Medulla oblongata (tissue), 1 donor: ENCODE data around the gene BCL11B.

Experiments
- DNase-seq: peaks from one replicate; pipeline ENCODE4 v3.0.0-alpha.2; 2015; ENCODE audit errors: extremely low spot score

BCL11B gene

DNA sequence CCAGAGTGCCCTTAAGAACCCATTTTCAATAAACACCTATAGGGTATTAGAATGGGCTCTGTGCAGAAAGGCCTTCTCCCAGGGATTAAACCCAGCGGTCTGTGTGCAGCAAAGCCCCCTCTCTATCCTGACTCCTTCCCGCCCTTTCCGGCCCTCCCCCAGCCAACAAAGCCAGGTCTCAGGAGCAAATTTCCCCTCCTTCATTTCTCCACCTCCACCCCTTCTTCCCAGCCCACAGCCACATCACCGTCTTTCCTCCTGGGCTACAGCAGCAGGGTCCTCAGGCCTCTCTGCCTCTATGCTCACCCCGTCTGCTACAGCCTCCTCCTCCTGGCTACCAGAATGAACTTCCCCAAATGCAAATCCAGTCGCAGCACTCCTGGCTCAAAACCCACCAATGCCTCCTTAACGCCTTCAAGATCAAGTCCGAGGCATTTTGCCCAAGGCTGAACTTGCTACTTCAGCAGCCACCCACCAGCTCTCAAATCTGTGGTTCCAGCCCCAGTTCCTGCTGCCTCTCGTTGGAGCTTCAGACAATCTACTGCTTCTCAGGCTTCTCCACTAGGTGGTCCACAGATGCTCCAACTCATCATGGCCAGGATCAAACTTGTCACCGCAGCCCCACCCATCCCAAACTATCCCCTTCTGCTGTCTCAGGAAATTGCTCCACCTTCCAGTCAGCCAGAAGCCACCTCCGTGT is 134.8 kb downstream of the BCL11B start:
- DNase-seq, result no peak

DNA sequence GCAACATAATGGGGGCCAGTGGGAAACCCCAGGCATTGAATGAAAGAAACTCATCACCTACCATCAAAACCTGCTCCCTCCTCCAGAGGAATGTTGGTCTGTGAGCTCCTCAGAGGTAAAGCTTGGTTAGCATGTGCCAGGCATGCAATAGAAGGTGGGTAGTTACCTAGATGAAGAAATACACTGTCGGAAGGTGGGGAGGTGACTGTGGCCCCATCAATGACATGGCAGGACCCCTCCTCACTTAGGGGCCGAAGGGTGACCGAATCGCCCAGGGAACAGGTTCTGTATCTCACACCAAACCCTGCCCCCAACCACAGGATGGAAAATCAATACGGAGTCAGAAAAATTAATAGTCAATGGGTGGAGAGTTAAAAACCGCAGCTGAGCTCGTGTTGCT is 135.6 kb downstream of the BCL11B start:
- no peak for DNase-seq

DNA sequence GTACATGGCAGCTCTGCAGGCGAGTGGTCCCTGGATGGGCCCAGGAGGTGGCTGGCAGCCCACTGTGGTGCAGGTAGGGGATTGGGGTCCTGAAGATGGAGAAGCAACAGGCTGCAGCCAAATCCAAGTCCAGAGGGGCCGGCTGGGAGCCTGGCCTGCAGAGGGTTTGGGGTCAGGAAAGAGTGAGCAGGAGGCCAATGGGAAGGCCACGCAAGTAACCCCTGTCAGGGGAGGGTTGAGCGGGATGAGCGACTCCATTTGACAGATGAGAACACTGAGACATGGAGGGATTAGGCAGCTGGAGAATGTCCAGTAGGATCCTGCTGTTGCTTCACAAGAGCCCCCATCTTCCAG is 136.0 kb downstream of the BCL11B start:
- no peak for DNase-seq

DNA sequence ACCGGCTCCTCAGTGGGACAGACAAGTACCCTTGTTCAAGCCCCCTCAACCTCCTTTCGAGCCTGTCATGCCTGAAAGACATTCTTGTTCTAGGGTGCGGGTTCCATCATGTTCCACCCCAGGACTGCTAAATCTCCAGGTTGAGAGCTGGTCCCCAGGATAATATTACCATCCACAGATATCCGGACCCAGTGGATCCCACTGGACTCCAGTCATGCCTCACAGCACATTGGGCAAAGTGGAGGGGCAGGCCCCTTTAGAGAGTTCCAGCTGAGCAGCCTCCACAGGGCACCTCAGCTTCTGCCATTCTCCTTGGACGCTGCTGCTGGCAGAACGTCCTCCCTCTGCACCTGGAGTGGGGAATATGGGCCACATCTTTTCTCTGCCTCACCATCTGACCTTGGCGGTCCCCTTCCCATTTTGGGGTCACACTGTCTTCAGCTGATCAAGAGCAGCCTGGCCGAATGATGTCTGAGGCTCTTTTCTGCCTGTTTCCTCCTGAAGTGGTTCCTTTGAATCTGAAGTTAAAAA is 137.4 kb downstream of the BCL11B start:
- DNase-seq, result no peak

DNA sequence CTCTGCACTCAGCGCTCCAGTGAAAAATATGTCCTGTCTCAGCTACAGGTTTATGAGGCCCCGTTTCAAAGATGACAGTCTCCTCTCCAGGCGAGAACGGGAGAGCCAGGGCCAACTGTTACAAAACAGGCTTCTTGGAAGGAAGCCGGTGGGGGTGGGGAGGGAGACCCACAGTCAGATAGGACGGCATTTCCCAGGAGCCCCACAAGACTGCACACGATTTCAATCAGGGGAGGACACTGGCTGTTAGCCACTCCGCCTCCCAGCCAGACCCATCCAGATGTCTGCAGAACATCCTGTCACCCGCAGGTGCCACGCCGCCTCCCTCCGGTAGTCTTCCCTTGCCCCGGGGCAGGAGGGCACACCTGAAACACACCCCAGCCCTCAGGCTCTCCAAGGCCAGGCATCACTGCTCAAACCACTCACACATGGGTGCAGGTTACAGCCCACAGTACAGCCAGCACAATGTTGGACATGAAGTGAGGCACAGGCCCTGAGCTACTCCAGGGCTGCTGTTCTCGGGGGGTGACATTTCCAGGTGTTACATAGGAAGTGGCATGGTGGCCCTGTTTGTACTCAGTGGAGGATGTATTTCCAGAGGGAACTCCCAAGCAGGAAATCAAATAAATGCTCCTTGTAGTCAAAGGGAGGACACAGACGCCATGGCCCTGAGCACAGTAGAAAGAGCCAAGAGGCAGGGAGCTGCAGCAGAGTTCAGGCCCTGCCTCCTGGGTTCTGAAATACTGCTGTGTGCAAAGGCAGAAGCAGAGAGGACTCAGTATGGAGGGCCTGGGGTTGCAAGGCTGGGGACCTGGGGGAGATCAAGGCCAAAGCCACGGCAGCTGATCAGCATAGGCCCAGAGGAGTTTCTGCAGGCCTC is 138.1 kb downstream of the BCL11B start:
- no peak for DNase-seq

DNA sequence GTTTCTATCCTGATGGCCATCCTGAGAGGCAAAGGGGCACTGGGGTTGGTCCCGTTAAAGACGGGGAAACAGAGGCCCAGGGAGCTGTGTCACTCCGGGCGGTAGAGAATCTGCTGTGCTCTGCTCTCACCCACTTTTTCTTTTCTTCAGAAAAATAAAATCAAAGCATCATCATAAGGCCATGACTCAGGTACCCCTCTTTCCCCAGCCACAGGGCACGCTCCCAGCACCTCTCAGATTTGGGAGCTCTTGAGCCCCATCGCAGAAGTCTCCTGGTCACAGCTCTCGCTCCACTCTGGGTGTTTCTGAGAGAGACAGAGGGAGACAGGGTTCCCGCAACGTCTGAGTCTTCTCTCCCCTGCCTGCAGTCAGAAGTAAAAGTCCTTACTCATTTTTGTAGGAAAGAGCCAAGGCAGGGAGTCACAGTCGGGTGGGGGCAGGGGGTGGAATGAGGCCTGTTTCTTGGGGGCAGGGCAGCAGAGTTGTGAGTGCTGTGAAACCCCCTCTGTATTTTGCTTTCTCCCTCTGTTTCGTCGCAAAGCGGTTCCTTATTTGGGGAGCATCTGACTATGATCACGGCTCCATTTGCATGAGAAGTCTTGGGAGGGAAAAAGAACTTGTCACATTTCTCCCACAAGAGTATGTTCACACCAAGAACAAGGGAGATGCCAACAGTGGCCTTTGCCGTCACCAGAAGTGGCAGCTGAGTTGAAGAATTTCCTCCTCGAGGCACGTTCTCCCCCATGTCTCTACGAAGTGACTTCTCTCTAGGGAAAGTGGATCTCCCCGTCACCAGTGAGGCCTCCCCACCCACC is 139.0 kb downstream of the BCL11B start:
- DNase-seq, result no peak

DNA sequence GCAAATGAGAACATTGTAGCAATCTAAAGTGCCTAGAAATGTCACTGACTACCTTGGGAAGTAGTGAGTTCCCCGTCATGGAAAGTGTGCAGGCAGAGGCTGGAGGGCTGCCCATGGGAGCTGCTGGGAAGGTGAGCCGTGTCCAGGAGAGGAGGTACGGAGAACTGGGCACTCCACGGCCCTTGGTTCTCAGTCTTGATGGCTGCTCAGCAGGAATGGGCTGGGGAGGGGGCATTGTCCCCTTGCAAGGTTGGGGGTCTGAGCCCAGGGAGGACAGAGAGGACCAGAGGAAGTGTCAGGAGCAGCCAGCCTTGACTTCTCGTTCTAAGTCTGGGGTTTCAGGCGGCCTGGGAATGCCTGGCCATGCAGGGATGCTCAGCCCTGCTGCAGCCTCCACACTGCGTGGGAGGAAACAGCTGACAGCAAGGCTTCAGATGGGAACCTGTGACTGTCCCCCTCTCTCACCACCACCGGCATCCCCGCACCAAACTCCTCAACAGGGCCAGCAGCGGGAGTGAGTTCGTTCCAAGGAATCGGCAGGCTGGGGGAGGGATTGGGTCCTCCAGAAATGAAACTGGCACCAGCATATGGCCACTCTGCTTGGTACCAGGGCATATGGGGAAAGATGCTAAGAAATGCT is 140.2 kb downstream of the BCL11B start:
- no peak for DNase-seq

DNA sequence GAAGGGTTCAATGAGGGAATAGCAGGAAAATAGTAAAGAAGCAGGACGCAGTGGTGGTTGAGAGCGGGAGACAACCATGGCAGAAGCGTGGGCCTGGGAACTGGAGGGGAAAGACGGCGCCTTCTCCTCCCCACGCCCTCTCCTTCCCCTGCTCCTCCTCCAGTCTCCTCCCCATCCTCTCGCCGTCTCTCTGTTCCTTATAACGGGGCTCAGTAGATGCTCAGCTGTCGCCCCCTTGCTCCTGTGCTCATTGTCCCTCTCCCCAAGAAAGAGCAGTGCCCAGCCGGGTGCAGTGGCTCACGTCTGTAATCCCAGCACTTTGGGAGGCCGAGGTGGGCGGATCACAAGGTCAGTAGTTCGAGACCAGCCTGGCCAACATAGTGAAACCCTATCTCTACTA is 142.0 kb downstream of the BCL11B start:
- no peak for DNase-seq

DNA sequence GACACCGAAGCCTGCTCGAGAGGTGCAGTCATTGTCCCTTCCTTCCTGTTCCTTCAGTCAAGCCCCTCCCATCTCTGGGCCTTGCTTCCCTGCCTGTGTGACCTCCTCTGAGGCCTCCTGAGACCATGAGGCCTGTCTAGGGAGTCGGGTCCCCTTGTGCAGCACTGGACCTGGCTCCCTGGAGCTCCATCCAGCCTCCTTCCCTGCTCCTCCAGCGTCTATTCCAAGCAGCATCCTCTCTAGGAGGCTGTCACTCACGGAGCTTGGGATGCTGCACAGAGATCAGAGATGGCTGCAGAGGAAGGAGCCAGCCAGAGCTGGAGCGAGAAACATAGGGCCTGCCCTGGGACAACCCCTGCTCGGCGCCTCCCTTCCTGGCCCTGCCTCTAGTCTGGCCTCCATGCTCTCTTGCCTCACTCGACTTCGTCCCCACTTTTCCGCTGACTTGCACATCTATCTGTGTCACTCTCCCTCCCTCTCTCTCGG is 142.7 kb downstream of the BCL11B start:
- DNase-seq, result no peak

DNA sequence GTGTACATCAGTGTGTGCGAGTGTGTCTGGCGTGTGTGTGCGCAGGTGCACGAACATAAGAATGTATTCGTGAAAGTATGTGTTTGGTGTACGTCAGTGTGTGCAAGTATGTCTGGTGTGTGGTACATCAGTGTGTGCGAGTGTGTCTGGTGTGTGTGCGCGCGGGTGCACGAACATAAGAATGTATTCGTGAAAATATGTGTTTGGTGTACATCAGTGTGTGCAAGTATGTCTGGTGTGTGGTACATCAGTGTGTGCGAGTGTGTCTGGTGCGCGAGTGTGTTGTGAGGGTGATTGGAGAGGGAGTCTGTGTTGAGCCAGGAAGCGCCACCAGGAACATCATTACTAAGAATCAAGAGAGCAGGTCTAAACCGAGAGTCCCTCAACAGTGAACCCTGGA is 143.8 kb downstream of the BCL11B start:
- DNase-seq, result no peak

DNA sequence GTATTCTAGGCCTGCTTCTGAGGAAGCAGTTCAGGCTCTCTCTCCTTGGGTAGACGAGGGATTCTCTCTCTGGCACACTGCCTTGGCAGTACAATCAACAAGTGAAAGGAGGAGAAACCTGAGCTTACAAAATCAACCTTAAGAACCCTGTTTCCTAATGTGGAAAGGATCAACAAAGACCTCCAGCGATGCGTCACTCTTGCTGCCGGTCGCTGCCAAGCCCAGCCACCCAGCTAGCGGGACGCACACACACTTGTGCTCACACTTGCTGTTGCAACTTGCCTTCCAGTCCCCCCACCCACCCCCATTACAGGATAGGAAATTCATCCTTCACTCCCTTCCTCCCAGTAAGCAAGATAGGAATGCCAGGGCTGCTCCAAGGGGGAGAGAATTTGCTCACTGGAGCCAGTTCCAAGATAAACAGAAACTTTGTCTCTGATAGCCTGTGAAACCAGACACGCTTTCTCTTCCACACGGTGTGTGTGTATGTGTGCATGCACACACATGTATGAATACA is 144.3 kb downstream of the BCL11B start:
- DNase-seq, result no peak

DNA sequence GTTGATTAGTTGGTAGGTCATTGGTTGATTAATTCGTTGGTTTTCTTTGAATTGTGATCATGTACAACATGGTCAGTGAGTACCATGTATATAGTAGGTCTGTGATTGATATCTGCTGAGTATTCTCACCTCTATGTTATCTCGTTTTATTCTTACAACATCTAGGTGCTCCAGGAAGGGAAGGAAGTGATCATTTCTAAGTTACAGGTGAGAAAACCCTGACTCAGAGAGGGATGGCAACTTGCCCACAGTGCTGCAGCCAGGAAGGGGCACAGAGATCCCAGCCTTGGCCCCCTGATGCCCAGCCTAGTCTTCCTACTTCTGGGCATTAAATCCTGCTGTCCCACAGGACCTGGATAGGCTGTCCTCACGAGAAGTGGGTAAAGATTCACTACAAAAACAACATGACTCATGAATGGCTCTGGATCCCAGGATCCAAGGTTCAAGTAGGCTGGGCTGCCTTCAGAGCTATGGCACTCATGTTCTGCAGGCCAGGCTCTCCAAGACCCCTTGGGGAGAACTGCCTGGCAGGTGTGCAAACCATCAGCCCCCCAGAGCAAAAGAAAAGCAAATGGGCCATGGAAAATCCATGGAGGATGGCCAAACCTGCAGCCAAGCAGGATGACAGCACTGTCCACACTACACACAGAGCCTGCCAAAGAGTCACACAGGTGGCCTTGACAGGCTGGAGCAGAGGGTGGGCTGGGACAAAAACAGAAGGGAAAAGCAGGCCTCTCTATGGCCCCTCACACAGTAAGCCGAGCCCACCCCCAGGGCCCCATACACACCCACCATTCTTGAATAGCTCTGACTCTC is 146.2 kb downstream of the BCL11B start:
- no peak for DNase-seq

DNA sequence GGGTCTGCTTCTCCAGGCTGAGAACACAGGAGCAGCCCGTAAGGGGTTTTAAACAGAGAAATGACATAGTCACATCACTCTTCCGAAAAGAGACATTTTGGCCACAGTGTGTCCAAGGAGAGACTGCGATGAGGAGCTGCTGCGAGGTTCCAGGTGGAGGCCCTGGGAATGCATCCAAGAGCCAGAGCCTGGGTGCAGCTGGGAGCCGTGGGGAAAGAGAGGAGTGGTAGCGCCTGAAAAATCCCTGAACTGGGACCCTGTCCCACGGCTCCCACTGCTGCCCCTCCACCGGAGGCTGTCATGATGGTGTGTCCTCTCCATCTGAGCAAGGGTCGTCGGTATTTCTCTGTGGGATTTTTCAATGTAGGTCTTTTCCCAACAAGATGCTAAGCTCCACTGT is 146.9 kb downstream of the BCL11B start:
- no peak for DNase-seq

DNA sequence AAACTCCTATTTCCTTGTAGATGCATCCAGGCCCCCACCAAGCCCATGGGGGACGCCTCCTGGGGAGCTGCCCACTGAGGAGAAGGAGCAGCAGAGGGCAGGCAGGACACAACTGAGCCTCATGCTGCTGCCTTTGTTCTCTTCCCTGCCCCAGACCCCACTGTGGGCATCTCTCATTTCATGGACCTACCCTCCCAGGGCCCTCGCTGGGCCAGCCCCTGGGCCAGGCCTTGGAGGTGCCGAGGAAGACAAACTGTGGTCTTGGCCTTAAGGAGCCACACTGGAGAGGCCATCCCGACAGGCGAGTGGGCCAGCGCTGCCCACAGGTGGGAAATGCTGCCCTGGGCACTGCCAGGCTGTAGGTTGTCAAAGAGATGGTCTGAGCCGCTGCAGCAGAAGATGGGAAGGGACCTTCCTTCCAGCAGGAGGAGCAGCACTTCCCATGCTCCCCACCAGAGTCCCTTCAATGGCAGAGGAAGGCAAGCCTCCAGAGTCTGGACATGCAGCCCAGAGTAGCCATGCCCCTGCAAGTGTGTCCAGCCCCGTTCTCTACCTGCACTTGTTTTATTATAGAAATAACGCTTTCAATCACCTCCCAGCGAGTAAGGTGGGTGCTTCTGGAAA is 147.4 kb downstream of the BCL11B start:
- no peak for DNase-seq

DNA sequence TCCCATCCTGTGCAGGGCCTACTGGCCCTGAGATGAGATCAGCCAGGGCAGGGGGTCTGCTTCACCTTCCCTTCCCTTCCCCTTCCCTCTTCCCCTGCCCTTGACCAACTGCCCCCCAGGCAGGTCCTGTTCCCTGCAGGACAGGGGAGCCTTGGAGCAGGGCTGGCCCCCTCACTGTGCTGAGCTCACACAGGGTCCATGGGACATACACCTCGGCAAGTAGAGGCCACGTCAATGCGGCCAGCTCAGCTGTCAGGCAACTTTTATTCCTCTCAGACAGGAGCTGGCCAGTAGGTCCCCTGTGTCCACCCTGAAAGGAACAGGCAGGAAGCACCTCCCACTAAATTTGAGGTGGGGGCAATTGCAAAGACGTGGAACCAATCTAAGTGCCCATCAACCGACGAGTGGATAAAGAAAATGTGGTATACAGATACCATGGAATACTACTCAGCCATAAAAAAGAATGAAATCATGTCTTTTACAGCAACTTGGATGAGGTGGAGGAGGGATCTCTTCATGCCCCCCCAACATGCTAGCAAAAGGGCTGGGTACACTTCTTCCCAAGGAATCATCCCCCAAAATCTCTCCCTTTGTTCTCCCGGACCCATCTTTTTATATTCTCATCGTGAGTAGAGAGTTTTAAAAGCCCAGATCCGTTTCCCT is 148.7 kb downstream of the BCL11B start:
- DNase-seq, result no peak

DNA sequence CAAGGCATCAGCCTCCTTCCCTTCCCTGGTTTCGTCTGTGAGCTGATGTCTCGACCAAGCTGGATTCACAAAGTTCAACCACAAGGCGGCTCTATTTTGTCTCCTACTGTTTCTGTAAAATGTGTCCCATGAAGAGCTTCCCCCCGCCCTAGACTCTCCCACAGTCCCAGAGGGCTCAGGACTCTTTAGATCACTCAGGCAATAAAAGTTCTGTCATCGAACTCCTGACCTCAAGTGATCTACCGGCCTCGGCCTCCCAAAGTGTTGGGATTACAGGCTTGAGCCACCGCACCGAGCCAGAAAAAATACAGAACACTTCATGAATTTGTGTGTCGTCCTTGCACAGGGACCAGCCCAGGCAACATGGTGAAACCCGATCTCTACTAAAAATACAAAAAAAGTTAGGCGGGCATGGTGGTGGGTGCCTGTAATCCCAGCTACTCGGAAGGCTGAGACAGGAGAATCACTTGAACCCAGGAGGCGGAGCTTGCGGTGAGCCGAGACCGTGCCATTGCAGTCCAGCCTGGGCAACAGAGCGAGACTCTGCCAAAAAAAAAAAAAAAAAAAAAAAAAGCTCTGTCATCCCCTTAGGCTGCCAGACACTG is 149.4 kb downstream of the BCL11B start:
- no peak for DNase-seq

DNA sequence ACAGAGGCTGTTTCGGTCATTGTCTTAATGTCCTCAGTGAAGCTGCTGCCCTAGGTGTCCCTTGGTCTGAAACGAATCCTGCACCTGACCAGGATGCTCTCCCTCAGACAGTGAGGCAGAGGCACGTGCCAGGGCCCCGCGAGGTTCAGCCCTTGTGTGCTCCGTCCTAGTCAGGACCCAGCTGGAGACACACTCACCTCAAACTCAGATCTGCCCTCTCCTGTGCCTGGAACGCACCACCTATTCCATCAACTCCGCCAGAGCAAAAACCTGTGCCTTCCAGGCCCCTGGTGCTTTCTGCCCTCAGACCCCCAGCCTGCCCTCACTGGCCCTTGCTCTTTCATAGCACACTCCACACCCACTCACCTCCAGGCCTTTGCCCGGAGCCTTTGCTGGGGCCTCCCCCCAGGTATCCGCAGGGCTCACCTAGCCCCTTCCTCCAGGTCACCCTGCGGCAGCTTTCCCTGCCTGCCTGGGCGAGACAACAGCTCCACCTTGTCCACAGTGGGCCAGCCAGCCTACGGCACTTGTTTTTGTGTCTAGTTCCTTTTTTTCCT is 150.6 kb downstream of the BCL11B start:
- no peak for DNase-seq

DNA sequence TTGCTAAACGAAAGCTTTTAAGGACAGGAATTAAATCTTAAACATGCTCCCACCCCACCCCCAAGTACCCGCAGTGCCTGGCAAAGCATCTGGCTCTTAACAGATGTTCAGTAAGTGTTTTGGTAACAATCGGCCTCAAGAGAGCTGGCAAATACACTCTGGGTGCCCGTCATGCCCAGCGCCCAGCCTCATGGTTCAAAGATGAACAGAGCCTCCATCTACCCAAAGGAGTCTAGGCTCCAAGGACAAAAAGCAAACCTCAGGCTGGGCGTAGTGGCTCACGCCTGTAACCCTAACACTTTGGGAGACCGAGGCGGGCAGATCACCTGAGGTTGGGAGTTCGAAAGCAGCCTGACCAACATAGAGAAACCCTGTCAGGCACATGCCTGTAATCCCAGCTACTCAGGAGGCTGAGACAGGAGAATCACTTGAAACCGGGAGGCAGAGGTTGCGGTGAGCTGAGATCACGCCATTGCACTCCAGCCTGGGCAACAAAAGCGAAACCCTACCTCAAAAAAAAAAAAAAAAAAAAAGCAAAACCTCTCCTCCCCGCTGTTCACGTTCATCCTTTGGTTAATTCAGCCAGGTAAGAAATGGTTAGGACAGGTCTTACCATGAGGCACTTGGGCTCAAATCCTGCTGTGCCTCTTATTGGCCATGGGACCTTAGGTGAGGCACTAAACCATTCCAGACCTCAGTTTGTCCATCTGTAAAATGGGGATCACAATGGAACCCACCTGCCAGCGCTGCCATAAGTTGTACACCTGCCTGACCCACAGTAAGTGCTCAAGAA is 151.3 kb downstream of the BCL11B start:
- DNase-seq, result no peak
